Measurements from ENCODE around the gene RAMP3. TPM values are rescaled to one million over a fixed set of nuclear protein-coding genes. Genes with fewer than 3 reads are reported as not detected.
"Not testable (repeated sequence)": the region's sequence is repeated elsewhere in the genome, so short reads cannot be mapped to it uniquely, and the experiment has no call there.

Gene RAMP3
- total RNA-seq, 1 donor from 2014 or later: not detected

- Mint-ChIP-seq H3K4me1 (ENCODE audit: low read depth, unreplicated experiment) (no peaks in the 10 kb centered on the region), H3K4me3 (ENCODE audit: unreplicated experiment) (no peak overlapping the region), H3K9me3 (ENCODE audit: unreplicated experiment) (peaks cover 5% of the 10 kb centered on the region), H3K27me3 (ENCODE audit: unreplicated experiment) (peaks cover 11% of the 10 kb centered on the region), H3K36me3 (ENCODE audit: unreplicated experiment) (peaks cover 22% of the 10 kb centered on the region), H3K27ac (ENCODE audit: unreplicated experiment) (no peak overlapping the region)
- no peak for TF ChIP-seq CTCF (IDR thresholded peaks at IDR 0.05; ENCODE audit: partially characterized antibody, unreplicated experiment)
- no peak for DNase-seq
Observed at GRCh38 chr7:45162943-45163691, 5.5 kb downstream of the RAMP3 start.

GRCh38 chr7:45163692-45164052 is 6.1 kb downstream of the RAMP3 start:
- peaks cover 5% of the 10 kb centered on the region for H3K27me3 Mint-ChIP-seq (ENCODE audit: unreplicated experiment)
- peaks cover 16% of the 10 kb centered on the region for H3K36me3 Mint-ChIP-seq (ENCODE audit: unreplicated experiment)
- no peak for TF ChIP-seq CTCF (IDR thresholded peaks at IDR 0.05; ENCODE audit: partially characterized antibody, unreplicated experiment)
- peaks cover 3% of the 10 kb centered on the region for H3K9me3 Mint-ChIP-seq (ENCODE audit: unreplicated experiment)
- no peak overlapping the region for H3K27ac Mint-ChIP-seq (ENCODE audit: unreplicated experiment)
- H3K4me3 Mint-ChIP-seq (ENCODE audit: unreplicated experiment): no peak overlapping the region
- H3K4me1 Mint-ChIP-seq (ENCODE audit: low read depth, unreplicated experiment): no peaks in the 10 kb centered on the region
- no peak for DNase-seq

- H3K27me3 Mint-ChIP-seq (ENCODE audit: unreplicated experiment); H3K9me3 Mint-ChIP-seq (ENCODE audit: unreplicated experiment); DNase-seq; H3K4me3 Mint-ChIP-seq (ENCODE audit: unreplicated experiment); H3K27ac Mint-ChIP-seq (ENCODE audit: unreplicated experiment); H3K4me1 Mint-ChIP-seq (ENCODE audit: low read depth, unreplicated experiment): not testable (repeated sequence)
- H3K36me3 Mint-ChIP-seq (ENCODE audit: unreplicated experiment): peaks cover 13% of the 10 kb centered on the region
Observed at GRCh38 chr7:45164271-45164670, 6.7 kb downstream of the RAMP3 start.

DNA sequence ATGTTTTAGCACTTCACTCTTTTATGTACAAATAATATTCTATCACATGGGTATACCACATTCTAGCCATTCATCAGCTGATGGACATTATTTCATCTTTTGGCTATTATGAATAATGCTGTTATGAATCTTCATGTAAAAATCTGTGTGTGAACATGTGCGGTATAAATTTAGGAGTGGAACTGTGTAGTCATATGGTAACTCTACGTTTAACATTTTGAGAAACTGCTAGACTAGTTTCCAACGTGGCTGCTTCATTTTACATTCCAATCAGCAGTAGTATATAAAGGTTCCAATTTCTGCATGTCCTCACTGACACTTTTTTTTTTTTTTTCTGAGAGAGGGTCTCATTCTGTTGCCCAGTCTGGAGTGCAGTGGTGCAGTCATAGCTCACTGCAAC is 8.3 kb downstream of the RAMP3 start:
- Mint-ChIP-seq H3K27ac (ENCODE audit: unreplicated experiment) (no peak overlapping the region), H3K27me3 (ENCODE audit: unreplicated experiment) (peaks cover 2% of the 10 kb centered on the region), H3K36me3 (ENCODE audit: unreplicated experiment) (peaks cover 11% of the 10 kb centered on the region), H3K4me3 (ENCODE audit: unreplicated experiment) (no peak overlapping the region), H3K9me3 (ENCODE audit: unreplicated experiment) (peaks cover 3% of the 10 kb centered on the region), H3K4me1 (ENCODE audit: low read depth, unreplicated experiment) (no peaks in the 10 kb centered on the region)
- no peak for DNase-seq
- TF ChIP-seq CTCF (IDR thresholded peaks at IDR 0.05; ENCODE audit: partially characterized antibody, unreplicated experiment): no peak

DNA sequence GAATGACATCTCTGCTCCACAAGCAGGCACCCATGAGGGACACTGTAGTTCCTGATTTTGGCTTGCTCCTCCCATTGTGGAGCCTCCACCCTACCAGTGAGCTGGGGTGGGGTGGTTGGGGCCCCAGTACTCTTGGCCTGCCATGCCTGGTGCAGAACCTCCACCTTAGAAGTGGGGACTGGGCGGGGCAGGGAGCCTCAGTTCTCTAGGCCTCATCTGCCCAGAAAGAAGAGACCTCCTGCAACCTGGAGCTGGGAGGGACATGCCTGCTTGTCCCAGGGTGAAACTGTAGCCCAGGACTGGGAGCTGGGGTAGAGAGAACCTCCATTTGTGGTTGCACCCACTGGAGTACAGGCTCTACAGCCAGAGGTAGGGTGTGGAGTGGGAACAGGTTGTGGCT is 14.4 kb downstream of the RAMP3 start:
- Mint-ChIP-seq H3K9me3 (ENCODE audit: unreplicated experiment) (peaks cover 3% of the 10 kb centered on the region), H3K27me3 (ENCODE audit: unreplicated experiment) (peaks cover 4% of the 10 kb centered on the region), H3K27ac (ENCODE audit: unreplicated experiment) (no peak overlapping the region), H3K4me3 (ENCODE audit: unreplicated experiment) (no peak overlapping the region), H3K4me1 (ENCODE audit: low read depth, unreplicated experiment) (no peaks in the 10 kb centered on the region), H3K36me3 (ENCODE audit: unreplicated experiment) (no peaks in the 10 kb centered on the region)
- TF ChIP-seq CTCF (IDR thresholded peaks at IDR 0.05; ENCODE audit: partially characterized antibody, unreplicated experiment): no peak
- no peak for DNase-seq
